RWPE2 (cell line): ENCODE data around the gene CCDC117.
A peak's percentile ranks its signal among the peaks of the same experiment; 100 is the strongest.
"Not testable (repeated sequence)": the region's sequence is repeated elsewhere in the genome, so short reads cannot be mapped to it uniquely, and the experiment has no call there.

ENCODE experiments used
- ATAC-seq: fragments of 200-7000 bp; cut with Tn5 transposase; 3 replicates; pipeline ENCODE4 v1.9.1; 2021; ENCODE audit warnings: low read depth
- DNase-seq: peaks from one replicate; pipeline ENCODE4 v3.0.0-alpha.2; 2020; ENCODE audit warnings: low spot score
- H3K27ac ChIP-seq: fragments of 450-650 bp; 2 replicates; pipeline ENCODE4 v1.5.1; 2017; ENCODE audit warnings: mild to moderate bottlenecking; ENCODE audit not compliant: poor library complexity, severe bottlenecking
- H3K27me3 ChIP-seq: fragments of 250-450 bp; sonication (Bioruptor Pico); 2 replicates; pipeline ENCODE4 v1.5.1; 2021; ENCODE audit warnings: mild to moderate bottlenecking, moderate library complexity; ENCODE audit not compliant: insufficient read depth, poor library complexity, severe bottlenecking
- H3K36me3 ChIP-seq: fragments of 250-450 bp; sonication (Bioruptor Pico); 2 replicates; pipeline ENCODE4 v1.5.1; 2020; ENCODE audit warnings: low read depth, mild to moderate bottlenecking, moderate library complexity
- H3K4me1 ChIP-seq: fragments of 250-450 bp; sonication (Bioruptor Pico); 2 replicates; pipeline ENCODE4 v1.5.1; 2021; ENCODE audit warnings: mild to moderate bottlenecking, moderate library complexity; ENCODE audit not compliant: insufficient read depth, poor library complexity, severe bottlenecking
- H3K4me3 ChIP-seq: fragments of 250-450 bp; sonication (Bioruptor Pico); 2 replicates; pipeline ENCODE4 v1.5.1; 2021; ENCODE audit warnings: mild to moderate bottlenecking, moderate library complexity; ENCODE audit not compliant: severe bottlenecking
- H3K9me3 ChIP-seq: fragments of 250-450 bp; sonication (Bioruptor Pico); 2 replicates; pipeline ENCODE4 v1.5.1; 2021; ENCODE audit warnings: mild to moderate bottlenecking, moderate library complexity; ENCODE audit not compliant: severe bottlenecking
- TF ChIP-seq, protein P1 (sequence below): fragments of 450-650 bp; IDR thresholded peaks from one replicate; pipeline ENCODE4 v1.5.1; 2017; ENCODE audit warnings: mild to moderate bottlenecking, moderate library complexity; ENCODE audit not compliant: poor library complexity, severe bottlenecking

CCDC117 gene

DNA sequence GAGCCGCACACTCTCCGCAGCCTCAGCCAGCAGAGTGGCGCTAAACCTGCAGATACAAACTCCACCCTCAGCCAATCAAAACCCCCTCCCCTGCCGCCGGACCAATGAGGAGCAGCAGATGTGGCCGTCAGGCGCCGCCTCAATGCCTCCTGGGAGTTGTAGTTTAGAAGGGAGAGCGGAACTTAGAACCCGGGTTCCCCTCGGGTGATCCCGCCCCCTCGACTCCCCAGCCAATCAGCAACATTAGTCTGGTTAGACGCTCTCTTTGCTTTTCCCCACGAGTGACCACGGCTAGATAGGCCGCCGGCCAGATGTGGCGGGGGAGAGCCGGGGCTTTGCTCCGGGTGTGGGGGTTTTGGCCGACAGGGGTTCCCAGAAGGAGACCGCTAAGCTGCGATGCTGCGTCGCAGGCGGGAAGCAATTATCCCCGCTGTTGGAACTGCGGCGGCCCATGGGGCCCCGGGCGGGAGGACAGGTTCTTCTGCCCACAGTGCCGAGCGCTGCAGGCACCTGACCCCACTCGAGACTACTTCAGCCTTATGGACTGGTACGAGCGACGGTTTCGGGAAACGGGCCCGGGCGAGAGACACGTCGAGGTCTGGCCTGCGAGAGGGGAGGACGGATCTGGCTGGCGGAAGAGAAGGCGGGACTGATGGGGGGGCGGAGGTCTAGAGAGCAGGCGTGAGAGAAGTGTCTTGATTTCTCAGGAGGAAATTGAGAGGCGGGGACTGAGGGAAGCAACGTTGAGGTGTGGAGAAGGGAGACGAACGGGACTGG, 30.5 kb upstream of the CCDC117 start, which contains the start of the genes CHEK2 and HSCB:
TSS of gene CHEK2 (minus strand) at position 36 of the 777 bp plus-strand sequence. CDS start 7,099 bp downstream, outside the sequence.
TSS of gene HSCB (plus strand) at position 255 of the 777 bp plus-strand sequence. CDS start at position 312, 57 bp downstream.
- Histone ChIP-seq H3K27me3 (no peaks in the 10 kb centered on the region), H3K4me3 (peak within 1 kb of the TSS; percentile 84), H3K4me1 (no peaks in the 10 kb centered on the region), H3K36me3 (peaks cover 35% of the 10 kb centered on the region), H3K27ac (peak within 1 kb of the TSS; percentile 73), H3K9me3 (no peaks in the 10 kb centered on the region)
- DNase-seq (peak; percentile 99), ATAC-seq (peak; percentile 92)
- TF ChIP-seq, protein P1, sequence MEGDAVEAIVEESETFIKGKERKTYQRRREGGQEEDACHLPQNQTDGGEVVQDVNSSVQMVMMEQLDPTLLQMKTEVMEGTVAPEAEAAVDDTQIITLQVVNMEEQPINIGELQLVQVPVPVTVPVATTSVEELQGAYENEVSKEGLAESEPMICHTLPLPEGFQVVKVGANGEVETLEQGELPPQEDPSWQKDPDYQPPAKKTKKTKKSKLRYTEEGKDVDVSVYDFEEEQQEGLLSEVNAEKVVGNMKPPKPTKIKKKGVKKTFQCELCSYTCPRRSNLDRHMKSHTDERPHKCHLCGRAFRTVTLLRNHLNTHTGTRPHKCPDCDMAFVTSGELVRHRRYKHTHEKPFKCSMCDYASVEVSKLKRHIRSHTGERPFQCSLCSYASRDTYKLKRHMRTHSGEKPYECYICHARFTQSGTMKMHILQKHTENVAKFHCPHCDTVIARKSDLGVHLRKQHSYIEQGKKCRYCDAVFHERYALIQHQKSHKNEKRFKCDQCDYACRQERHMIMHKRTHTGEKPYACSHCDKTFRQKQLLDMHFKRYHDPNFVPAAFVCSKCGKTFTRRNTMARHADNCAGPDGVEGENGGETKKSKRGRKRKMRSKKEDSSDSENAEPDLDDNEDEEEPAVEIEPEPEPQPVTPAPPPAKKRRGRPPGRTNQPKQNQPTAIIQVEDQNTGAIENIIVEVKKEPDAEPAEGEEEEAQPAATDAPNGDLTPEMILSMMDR = peak; percentile 39

DNA sequence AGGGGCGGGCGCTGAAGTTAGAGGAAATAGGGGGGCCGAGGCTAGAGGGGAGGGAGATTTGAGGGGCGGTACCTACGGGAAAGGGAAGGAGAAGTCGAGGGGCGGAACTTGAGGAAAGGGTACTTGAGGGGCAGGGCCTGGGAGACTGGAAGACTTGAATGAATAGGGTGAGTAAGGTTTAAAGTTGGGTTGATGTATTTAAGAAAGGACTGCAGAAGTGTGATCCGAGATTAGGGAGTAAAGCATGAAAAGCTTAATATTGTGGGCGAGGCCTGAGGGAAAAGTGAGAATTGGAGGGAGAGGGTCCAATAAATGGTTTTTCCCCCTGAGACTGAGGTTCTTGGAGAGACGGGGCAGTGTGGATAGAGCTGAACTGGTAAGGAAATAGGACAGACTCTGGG, 29.9 kb upstream of the CCDC117 start:
- H3K36me3 ChIP-seq = peaks cover 40% of the 10 kb centered on the region
- no peak for DNase-seq
- no peak for ATAC-seq
- H3K4me3 ChIP-seq = peak overlapping the region; percentile 84
- H3K27me3 ChIP-seq = no peaks in the 10 kb centered on the region
- no peaks in the 10 kb centered on the region for H3K9me3 ChIP-seq
- peak overlapping the region; percentile 73 for H3K27ac ChIP-seq
- TF ChIP-seq, protein P1 = no peak
- no peaks in the 10 kb centered on the region for H3K4me1 ChIP-seq

DNA sequence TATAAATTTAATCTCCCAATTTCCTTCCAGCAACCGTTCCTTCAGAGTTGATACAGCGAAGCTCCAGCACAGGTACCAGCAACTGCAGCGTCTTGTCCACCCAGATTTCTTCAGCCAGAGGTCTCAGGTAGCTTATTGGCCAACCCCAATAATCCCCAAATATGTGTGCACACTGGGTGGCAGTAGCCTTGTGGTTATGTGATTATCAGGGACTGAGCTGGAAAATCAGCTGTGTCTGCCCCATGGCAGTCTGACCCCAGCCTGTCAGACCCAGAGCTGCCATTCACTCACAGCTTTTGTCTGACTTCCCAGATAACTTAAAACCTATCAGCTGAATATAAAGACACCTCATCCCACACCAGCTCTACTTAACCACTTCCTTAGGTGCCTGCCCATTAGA, 28.6 kb upstream of the CCDC117 start:
- Histone ChIP-seq H3K4me3 (no peak overlapping the region), H3K4me1 (no peaks in the 10 kb centered on the region), H3K27ac (no peak overlapping the region), H3K27me3 (no peaks in the 10 kb centered on the region), H3K36me3 (peaks cover 40% of the 10 kb centered on the region), H3K9me3 (no peaks in the 10 kb centered on the region)
- ATAC-seq = no peak
- TF ChIP-seq, protein P1 = no peak
- no peak for DNase-seq

GRCh38 chr22:28750471-28750881, 22.0 kb upstream of the CCDC117 start:
- H3K27me3 ChIP-seq = no peaks in the 10 kb centered on the region
- ATAC-seq (peak; percentile 38; the same call in 1 of the 3 replicates), DNase-seq (no peak)
- peaks cover 21% of the 10 kb centered on the region for H3K36me3 ChIP-seq
- peak overlapping the region; percentile 28 for H3K27ac ChIP-seq
- no peaks in the 10 kb centered on the region for H3K4me1 ChIP-seq
- H3K9me3 ChIP-seq = no peaks in the 10 kb centered on the region
- TF ChIP-seq, protein P1 = no peak
- H3K4me3 ChIP-seq = no peak overlapping the region

- not testable (repeated sequence) for ATAC-seq, H3K4me1 ChIP-seq, H3K27ac ChIP-seq, H3K36me3 ChIP-seq, H3K9me3 ChIP-seq, H3K4me3 ChIP-seq, DNase-seq, H3K27me3 ChIP-seq
Observed at GRCh38 chr22:28754512-28754911, 18.0 kb upstream of the CCDC117 start.
